Vagina (tissue), 2 donors: Measurements from ENCODE around the gene SLC2A4RG. TPM values are rescaled to one million over a fixed set of nuclear protein-coding genes. Genes with fewer than 3 reads are reported as not detected.

Experiments used
- DNase-seq, 2 donors: peaks; one replicate each; pipeline ENCODE4 v3.0.0-alpha.2; 2017; ENCODE audit errors: extremely low spot score in 2 of 2
- H3K27ac ChIP-seq: fragments of 200-600 bp; sonication (generic); one replicate; pipeline ENCODE4 v1.5.1; 2019
- H3K27me3 ChIP-seq: fragments of 200-600 bp; sonication (generic); one replicate; pipeline ENCODE4 v1.5.1; 2019
- H3K36me3 ChIP-seq, 2 donors: fragments of 200-600 bp; sonication (generic); one replicate each; pipeline ENCODE4 v1.5.1; 2017 to 2019
- H3K4me1 ChIP-seq: fragments of 200-600 bp; sonication (generic); one replicate; pipeline ENCODE4 v1.5.1; 2019
- H3K4me3 ChIP-seq, 2 donors: fragments of 200-600 bp; sonication (generic); 1 replicate in 1 of 2; 2 replicates in 1 of 2; pipeline ENCODE4 v1.5.1; 2016 to 2019
- H3K9me3 ChIP-seq: fragments of 200-600 bp; sonication (generic); one replicate; pipeline ENCODE4 v1.5.1; 2019
- CTCF ChIP-seq, 3 experiments: fragments of 450-650 bp in 2 of 3; fragments of 200-600 bp in 1 of 3; sonication (generic) in 1 of 3; IDR thresholded peaks; one replicate each; pipeline ENCODE4 v1.5.1; 2017 to 2019; ENCODE audit warnings: antibody characterized with exemption in 3 of 3, mild to moderate bottlenecking in 2 of 3, moderate library complexity in 2 of 3
- POLR2A ChIP-seq, 2 donors: fragments of 450-650 bp; IDR thresholded peaks; one replicate each; pipeline ENCODE4 v1.6.1; 2017; ENCODE audit warnings: antibody characterized with exemption in 2 of 2, mild to moderate bottlenecking in 2 of 2, moderate library complexity in 2 of 2
- POLR2AphosphoS5 ChIP-seq, 2 donors: sonication (generic); formaldehyde crosslinking; IDR thresholded peaks; one replicate each; pipeline ENCODE4 v1.9.0; 2017; ENCODE audit warnings: antibody characterized with exemption in 2 of 2, mild to moderate bottlenecking in 2 of 2, low read depth in 1 of 2; ENCODE audit not compliant: insufficient read depth in 1 of 2
- intact Hi-C: fragments of 100-400 bp; cut with DNase I; formaldehyde crosslinking; loops from one replicate; pipeline ENCODE4 v1.15.1; 2023
- total RNA-seq: library from RNA; depleted of rRNA; stranded (reverse); fragments of >200 nt; gene quantifications from one replicate; pipeline ENCODE4 v1.2.3, GENCODE V29; 2016

The SLC2A4RG gene
- total RNA-seq, 1 donor from 2014 or later, result 33.1 TPM

GRCh38 chr20:63692436-63693082 is 47.0 kb upstream of the SLC2A4RG start:
- H3K27me3 ChIP-seq, result no peaks in the 10 kb centered on the region
- H3K4me3 ChIP-seq, result no peak overlapping the region
- TF ChIP-seq CTCF (IDR thresholded peaks at IDR 0.05), result no peak
- peak in 1 of 2 donors; percentile 12 for TF ChIP-seq POLR2AphosphoS5 (IDR thresholded peaks at IDR 0.05; ENCODE audit: insufficient read depth in 1 of 2, low read depth in 1 of 2)
- TF ChIP-seq POLR2A (IDR thresholded peaks at IDR 0.05), result no peak
- no peaks in the 10 kb centered on the region for H3K36me3 ChIP-seq
- no peak overlapping the region for H3K27ac ChIP-seq
- H3K4me1 ChIP-seq, result peaks cover 28% of the 10 kb centered on the region
- no peak for DNase-seq
- no peaks in the 10 kb centered on the region for H3K9me3 ChIP-seq
- intact Hi-C loops, result no loop called here

- intact Hi-C loops, result no loop called here
- TF ChIP-seq POLR2AphosphoS5 (IDR thresholded peaks at IDR 0.05; ENCODE audit: insufficient read depth in 1 of 2, low read depth in 1 of 2) (no peak), CTCF (IDR thresholded peaks at IDR 0.05) (no peak), POLR2A (IDR thresholded peaks at IDR 0.05) (no peak)
- H3K36me3 ChIP-seq, result no peaks in the 10 kb centered on the region
- H3K4me1 ChIP-seq, result peaks cover 26% of the 10 kb centered on the region
- H3K27ac ChIP-seq, result no peak overlapping the region
- H3K27me3 ChIP-seq, result no peaks in the 10 kb centered on the region
- no peak overlapping the region for H3K4me3 ChIP-seq
- no peak for DNase-seq
- no peaks in the 10 kb centered on the region for H3K9me3 ChIP-seq
Measured at GRCh38 chr20:63693083-63693732, 46.4 kb upstream of the SLC2A4RG start.

GRCh38 chr20:63693733-63694583 is 45.6 kb upstream of the SLC2A4RG start:
- no peak for DNase-seq

GRCh38 chr20:63694584-63695423 is 44.8 kb upstream of the SLC2A4RG start:
- no peaks in the 10 kb centered on the region for H3K36me3 ChIP-seq
- H3K4me1 ChIP-seq, result peaks cover 42% of the 10 kb centered on the region
- H3K9me3 ChIP-seq, result no peaks in the 10 kb centered on the region
- TF ChIP-seq CTCF (IDR thresholded peaks at IDR 0.05) (no peak), POLR2AphosphoS5 (IDR thresholded peaks at IDR 0.05; ENCODE audit: insufficient read depth in 1 of 2, low read depth in 1 of 2) (no peak), POLR2A (IDR thresholded peaks at IDR 0.05) (no peak)
- H3K27ac ChIP-seq, result no peak overlapping the region
- H3K4me3 ChIP-seq, result no peak overlapping the region
- intact Hi-C loops, result no loop called here
- no peaks in the 10 kb centered on the region for H3K27me3 ChIP-seq
- DNase-seq, result no peak

More at GRCh38 chr20:63693733-63694583, 45.6 kb upstream of the SLC2A4RG start:
- Histone ChIP-seq H3K36me3 (no peaks in the 10 kb centered on the region), H3K4me1 (peaks cover 33% of the 10 kb centered on the region), H3K27me3 (no peaks in the 10 kb centered on the region), H3K9me3 (no peaks in the 10 kb centered on the region), H3K4me3 (no peak overlapping the region), H3K27ac (no peak overlapping the region)
- intact Hi-C loops, result no loop called here
- no peak for TF ChIP-seq POLR2A (IDR thresholded peaks at IDR 0.05)
- TF ChIP-seq CTCF (IDR thresholded peaks at IDR 0.05), result no peak
- TF ChIP-seq POLR2AphosphoS5 (IDR thresholded peaks at IDR 0.05; ENCODE audit: insufficient read depth in 1 of 2, low read depth in 1 of 2), result no peak
